Measurements from ENCODE around the gene HCFC2. TPM values are rescaled to one million over a fixed set of nuclear protein-coding genes. Genes with fewer than 3 reads are reported as not detected.

HCFC2 gene
- total RNA-seq, 1 donor from 2014 or later = 14.8 TPM

GRCh38 chr12:104048162-104048561 is 16.2 kb upstream of the HCFC2 start:
- Mint-ChIP-seq H3K36me3 (peaks cover 2% of the 10 kb centered on the region), H3K4me1 (peaks cover 26% of the 10 kb centered on the region), H3K4me3 (peak overlapping the region; percentile 78), H3K9me3 (no peaks in the 10 kb centered on the region), H3K27me3 (ENCODE audit: low read depth) (peaks cover 34% of the 10 kb centered on the region), H3K27ac (peak overlapping the region; percentile 86)
- DNase-seq (ENCODE audit: low spot score in 2 of 2, unreplicated experiment in 2 of 2) = no peak
- no peak for TF ChIP-seq CTCF (IDR thresholded peaks at IDR 0.05; ENCODE audit: unreplicated experiment)

GRCh38 chr12:104048811-104049210 is 15.5 kb upstream of the HCFC2 start:
- H3K4me3 Mint-ChIP-seq = peak overlapping the region; percentile 78
- TF ChIP-seq CTCF (IDR thresholded peaks at IDR 0.05; ENCODE audit: unreplicated experiment) = no peak
- H3K4me1 Mint-ChIP-seq = peaks cover 26% of the 10 kb centered on the region
- H3K27me3 Mint-ChIP-seq (ENCODE audit: low read depth) = peaks cover 34% of the 10 kb centered on the region
- no peak for DNase-seq (ENCODE audit: low spot score in 2 of 2, unreplicated experiment in 2 of 2)
- no peaks in the 10 kb centered on the region for H3K9me3 Mint-ChIP-seq
- peak overlapping the region; percentile 86 for H3K27ac Mint-ChIP-seq
- H3K36me3 Mint-ChIP-seq = peaks cover 2% of the 10 kb centered on the region

- H3K4me1 Mint-ChIP-seq = peaks cover 26% of the 10 kb centered on the region
- H3K36me3 Mint-ChIP-seq = peaks cover 2% of the 10 kb centered on the region
- H3K27ac Mint-ChIP-seq = peak overlapping the region; percentile 86
- no peak for DNase-seq (ENCODE audit: low spot score in 2 of 2, unreplicated experiment in 2 of 2)
- H3K4me3 Mint-ChIP-seq = peak overlapping the region; percentile 78
- peaks cover 34% of the 10 kb centered on the region for H3K27me3 Mint-ChIP-seq (ENCODE audit: low read depth)
- no peak for TF ChIP-seq CTCF (IDR thresholded peaks at IDR 0.05; ENCODE audit: unreplicated experiment)
- peaks cover 5% of the 10 kb centered on the region for H3K9me3 Mint-ChIP-seq
Observed at GRCh38 chr12:104049278-104049902, 14.9 kb upstream of the HCFC2 start.

- peaks cover 37% of the 10 kb centered on the region for H3K27me3 Mint-ChIP-seq (ENCODE audit: low read depth)
- TF ChIP-seq CTCF (IDR thresholded peaks at IDR 0.05; ENCODE audit: unreplicated experiment) = no peak
- DNase-seq (ENCODE audit: low spot score in 2 of 2, unreplicated experiment in 2 of 2) = peak; percentile 39 to 71
- peaks cover 7% of the 10 kb centered on the region for H3K9me3 Mint-ChIP-seq
- H3K4me3 Mint-ChIP-seq = peak within 1 kb of the TSS; percentile 78
- H3K4me1 Mint-ChIP-seq = peaks cover 26% of the 10 kb centered on the region
- peak within 1 kb of the TSS; percentile 86 for H3K27ac Mint-ChIP-seq
- no peaks in the 10 kb centered on the region for H3K36me3 Mint-ChIP-seq
Observed at GRCh38 chr12:104049903-104050356, 14.4 kb upstream of the HCFC2 start, which contains the start of gene GLT8D2. Gene GLT8D2, minus strand, starts transcription at chr12:104050187. Its CDS starts 30,539 bp downstream, at chr12:104019648.

GRCh38 chr12:104050436-104050835 is 13.9 kb upstream of the HCFC2 start:
- Mint-ChIP-seq H3K4me1 (peaks cover 24% of the 10 kb centered on the region), H3K27ac (peak overlapping the region; percentile 86), H3K4me3 (peak overlapping the region; percentile 78), H3K36me3 (no peaks in the 10 kb centered on the region), H3K9me3 (peaks cover 7% of the 10 kb centered on the region), H3K27me3 (ENCODE audit: low read depth) (peaks cover 42% of the 10 kb centered on the region)
- TF ChIP-seq CTCF (IDR thresholded peaks at IDR 0.05; ENCODE audit: unreplicated experiment) = no peak
- no peak for DNase-seq (ENCODE audit: low spot score in 2 of 2, unreplicated experiment in 2 of 2)
